Skin of body (tissue), 2 donors: Measurements from ENCODE around the gene DAZAP1. TPM values are rescaled to one million over a fixed set of nuclear protein-coding genes. Genes with fewer than 3 reads are reported as not detected.
A peak's percentile ranks its signal among the peaks of the same experiment; 100 is the strongest.

Experiments
- DNase-seq: peaks from one replicate; lab custom pipeline; 2025; lab: John Stamatoyannopoulos, UW
- total RNA-seq: library from RNA; depleted of rRNA; stranded (reverse); fragments of >200 nt; gene quantifications from one replicate; pipeline ENCODE4 v1.2.3, GENCODE V29; 2014

DAZAP1 gene
- total RNA-seq, 1 donor from 2014 or later: 37.9 TPM

- DNase-seq: no peak
Measured at GRCh38 chr19:1393841-1394240, 13.5 kb upstream of the DAZAP1 start.

GRCh38 chr19:1394252-1395193 lies 12.9 kb upstream of the DAZAP1 start:
- DNase-seq: no peak

GRCh38 chr19:1395194-1396018 lies 12.0 kb upstream of the DAZAP1 start:
- DNase-seq: no peak

GRCh38 chr19:1396019-1396767 lies 11.2 kb upstream of the DAZAP1 start:
- no peak for DNase-seq

- no peak for DNase-seq
Measured at GRCh38 chr19:1396768-1397679, 10.4 kb upstream of the DAZAP1 start.

GRCh38 chr19:1397838-1398237 lies 9.5 kb upstream of the DAZAP1 start:
- DNase-seq: no peak

- no peak for DNase-seq
Measured at GRCh38 chr19:1399079-1399478, 8.3 kb upstream of the DAZAP1 start.

GRCh38 chr19:1399745-1400144 lies 7.6 kb upstream of the DAZAP1 start:
- no peak for DNase-seq

GRCh38 chr19:1400281-1401137 lies 6.9 kb upstream of the DAZAP1 start:
- DNase-seq: no peak

- no peak for DNase-seq
Measured at GRCh38 chr19:1401138-1401888, 6.1 kb upstream of the DAZAP1 start, which contains the start of gene GAMT. Gene GAMT (minus strand): TSS chr19:1401542. CDS start chr19:1401476, 66 bp downstream.

GRCh38 chr19:1401889-1402217 lies 5.5 kb upstream of the DAZAP1 start:
- DNase-seq: no peak

GRCh38 chr19:1402411-1403070 lies 4.8 kb upstream of the DAZAP1 start:
- DNase-seq: no peak

GRCh38 chr19:1406774-1407527 lies 435 bp upstream of the DAZAP1 start:
- DNase-seq: peak; percentile 98

- no peak for DNase-seq
Measured at GRCh38 chr19:1408300-1409203, 1.2 kb downstream of the DAZAP1 start.

GRCh38 chr19:1409204-1410005 lies 2.0 kb downstream of the DAZAP1 start:
- no peak for DNase-seq
